ENCODE results near the gene SLC2A4RG. TPM values are rescaled to one million over a fixed set of nuclear protein-coding genes. Genes with fewer than 3 reads are reported as not detected.

SLC2A4RG gene
- total RNA-seq, 4 donors from 2014 or later: 26.0 to 55.9 (median 39.3) TPM

DNA sequence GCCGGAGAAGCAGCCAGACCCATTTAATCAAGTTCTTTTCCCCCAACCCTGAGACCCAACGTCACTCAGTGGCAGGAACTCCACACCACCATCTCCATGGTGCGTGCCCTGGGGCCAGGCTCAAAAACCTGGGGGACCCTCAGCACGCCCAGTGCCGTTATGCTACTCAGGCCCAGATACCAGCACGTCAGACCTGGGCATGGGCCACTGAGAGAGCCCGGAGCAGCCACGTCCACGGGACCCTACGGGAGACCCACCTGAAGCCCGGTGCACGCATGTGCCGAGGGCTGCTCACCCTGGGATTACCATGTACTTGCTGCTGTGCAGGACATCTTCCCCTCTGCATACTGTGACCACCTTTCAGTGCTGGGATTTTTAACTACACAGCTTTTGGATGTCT, 13.8 kb downstream of the SLC2A4RG start:
- H3K4me3 ChIP-seq (replicated peaks in 1 of 3): no peak overlapping the region
- H3K27ac ChIP-seq: no peak overlapping the region
- H3K9me3 ChIP-seq: no peaks in the 10 kb centered on the region
- intact Hi-C loops (cut with DNase I): no loop called here
- H3K4me1 ChIP-seq: peaks cover 9 to 17% of the 10 kb centered on the region in 2 donors
- no peak for TF ChIP-seq POLR2A (IDR thresholded peaks at IDR 0.05)
- TF ChIP-seq, protein P1, sequence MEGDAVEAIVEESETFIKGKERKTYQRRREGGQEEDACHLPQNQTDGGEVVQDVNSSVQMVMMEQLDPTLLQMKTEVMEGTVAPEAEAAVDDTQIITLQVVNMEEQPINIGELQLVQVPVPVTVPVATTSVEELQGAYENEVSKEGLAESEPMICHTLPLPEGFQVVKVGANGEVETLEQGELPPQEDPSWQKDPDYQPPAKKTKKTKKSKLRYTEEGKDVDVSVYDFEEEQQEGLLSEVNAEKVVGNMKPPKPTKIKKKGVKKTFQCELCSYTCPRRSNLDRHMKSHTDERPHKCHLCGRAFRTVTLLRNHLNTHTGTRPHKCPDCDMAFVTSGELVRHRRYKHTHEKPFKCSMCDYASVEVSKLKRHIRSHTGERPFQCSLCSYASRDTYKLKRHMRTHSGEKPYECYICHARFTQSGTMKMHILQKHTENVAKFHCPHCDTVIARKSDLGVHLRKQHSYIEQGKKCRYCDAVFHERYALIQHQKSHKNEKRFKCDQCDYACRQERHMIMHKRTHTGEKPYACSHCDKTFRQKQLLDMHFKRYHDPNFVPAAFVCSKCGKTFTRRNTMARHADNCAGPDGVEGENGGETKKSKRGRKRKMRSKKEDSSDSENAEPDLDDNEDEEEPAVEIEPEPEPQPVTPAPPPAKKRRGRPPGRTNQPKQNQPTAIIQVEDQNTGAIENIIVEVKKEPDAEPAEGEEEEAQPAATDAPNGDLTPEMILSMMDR (IDR thresholded peaks at IDR 0.05): no peak
- no peaks in the 10 kb centered on the region for H3K36me3 ChIP-seq
- H3K27me3 ChIP-seq: no peaks in the 10 kb centered on the region
- DNase-seq: no peak
- 96 to 97% methylated on average over 13 of the region's 13 CpGs for WGBS, 2 donors

DNA sequence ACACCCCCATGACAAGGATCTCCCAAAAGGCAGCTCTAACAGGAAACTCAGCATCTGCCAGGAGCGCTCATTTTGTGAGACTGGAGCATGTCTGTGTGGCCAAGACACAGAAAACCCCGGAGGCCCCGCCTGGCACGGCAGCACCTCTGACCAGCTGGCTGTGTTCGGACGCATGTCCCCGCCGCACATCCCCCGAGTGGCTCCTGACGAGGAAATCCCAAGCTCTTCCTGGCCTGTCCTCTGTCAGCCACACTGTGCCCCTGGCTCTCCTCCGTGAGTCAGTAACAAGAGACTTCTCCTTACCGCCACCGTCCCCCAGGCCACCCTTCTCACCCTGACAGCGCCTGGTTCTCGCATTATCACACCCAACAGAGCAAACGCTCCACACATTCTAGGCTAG, 14.4 kb downstream of the SLC2A4RG start:
- Histone ChIP-seq H3K27me3 (no peaks in the 10 kb centered on the region), H3K4me3 (replicated peaks in 1 of 3) (no peak overlapping the region), H3K27ac (no peak overlapping the region), H3K4me1 (peaks cover 9 to 17% of the 10 kb centered on the region in 2 donors), H3K9me3 (no peaks in the 10 kb centered on the region), H3K36me3 (no peaks in the 10 kb centered on the region)
- DNase-seq: no peak
- TF ChIP-seq POLR2A (IDR thresholded peaks at IDR 0.05): no peak
- TF ChIP-seq, protein P1 (IDR thresholded peaks at IDR 0.05): no peak
- intact Hi-C loops (cut with DNase I): no loop called here
- 87 to 92% methylated on average over 12 to 16 of the region's 16 CpGs for WGBS, 2 donors

DNA sequence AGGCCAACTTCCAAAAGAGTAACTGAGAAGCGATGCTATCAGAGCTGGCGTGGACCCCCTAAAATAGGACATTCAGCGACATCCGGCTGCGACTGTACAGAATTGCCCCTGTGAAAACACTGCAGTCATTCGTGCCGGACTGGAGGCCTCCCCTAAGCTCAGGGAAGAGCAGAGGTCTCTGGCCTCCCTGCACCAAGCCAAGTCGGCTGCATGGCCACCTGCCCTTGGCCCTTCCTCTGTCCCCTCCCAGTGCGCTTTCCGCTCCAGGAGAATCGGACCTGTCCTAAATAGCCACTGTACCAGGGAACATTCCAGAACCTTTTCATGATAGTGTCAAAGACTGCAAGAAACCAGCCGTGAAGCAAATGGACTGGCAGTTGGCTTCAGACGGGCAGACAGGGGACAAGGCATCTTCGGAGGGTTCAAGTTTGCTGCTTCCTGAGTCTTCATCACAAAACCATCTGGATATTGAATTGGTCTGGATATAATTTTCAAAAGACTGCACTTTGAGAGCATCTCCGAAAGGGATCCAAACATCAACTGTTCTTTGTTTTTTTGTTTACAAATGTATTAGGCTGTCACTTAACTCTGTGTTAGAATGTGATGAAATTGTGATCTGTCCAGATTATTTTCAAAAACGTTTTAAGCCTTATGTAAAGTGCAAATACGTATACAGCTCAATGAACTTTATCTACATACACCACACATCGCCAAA, 16.5 kb downstream of the SLC2A4RG start:
- Histone ChIP-seq H3K9me3 (no peaks in the 10 kb centered on the region), H3K27me3 (no peaks in the 10 kb centered on the region), H3K4me3 (replicated peaks in 1 of 3) (no peak overlapping the region), H3K27ac (no peak overlapping the region), H3K36me3 (no peaks in the 10 kb centered on the region), H3K4me1 (peaks cover 9 to 17% of the 10 kb centered on the region in 2 donors)
- no peak for DNase-seq
- no peak for TF ChIP-seq POLR2A (IDR thresholded peaks at IDR 0.05)
- TF ChIP-seq, protein P1 (IDR thresholded peaks at IDR 0.05): no peak
- 81 to 88% methylated on average over 18 of the region's 18 CpGs for WGBS, 2 donors
- intact Hi-C loops (cut with DNase I): no loop called here

DNA sequence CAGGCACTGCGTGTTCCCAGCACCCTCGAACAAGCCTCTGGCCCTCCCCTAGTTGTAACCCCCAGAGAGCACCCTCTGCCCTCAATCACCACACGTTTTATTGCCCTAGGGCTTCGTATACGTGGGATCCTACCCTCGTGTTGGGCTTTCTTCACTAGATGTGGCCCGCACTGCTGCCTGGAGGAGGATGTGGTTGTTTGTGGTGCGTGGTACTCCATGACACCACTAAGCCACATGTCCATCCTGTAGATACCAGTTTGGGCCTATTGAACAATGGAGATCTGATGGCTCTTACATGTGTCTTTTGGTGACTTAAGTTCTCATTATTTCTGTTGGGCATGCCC, 17.0 kb downstream of the SLC2A4RG start:
- peaks cover 9 to 17% of the 10 kb centered on the region in 2 donors for H3K4me1 ChIP-seq
- TF ChIP-seq POLR2A (IDR thresholded peaks at IDR 0.05): no peak
- intact Hi-C loops (cut with DNase I): no loop called here
- WGBS, 2 donors: 78 to 80% methylated on average over 8 of the region's 8 CpGs
- H3K27ac ChIP-seq: no peak overlapping the region
- H3K9me3 ChIP-seq: no peaks in the 10 kb centered on the region
- H3K36me3 ChIP-seq: no peaks in the 10 kb centered on the region
- H3K27me3 ChIP-seq: no peaks in the 10 kb centered on the region
- DNase-seq: no peak
- no peak overlapping the region for H3K4me3 ChIP-seq (replicated peaks in 1 of 3)

DNA sequence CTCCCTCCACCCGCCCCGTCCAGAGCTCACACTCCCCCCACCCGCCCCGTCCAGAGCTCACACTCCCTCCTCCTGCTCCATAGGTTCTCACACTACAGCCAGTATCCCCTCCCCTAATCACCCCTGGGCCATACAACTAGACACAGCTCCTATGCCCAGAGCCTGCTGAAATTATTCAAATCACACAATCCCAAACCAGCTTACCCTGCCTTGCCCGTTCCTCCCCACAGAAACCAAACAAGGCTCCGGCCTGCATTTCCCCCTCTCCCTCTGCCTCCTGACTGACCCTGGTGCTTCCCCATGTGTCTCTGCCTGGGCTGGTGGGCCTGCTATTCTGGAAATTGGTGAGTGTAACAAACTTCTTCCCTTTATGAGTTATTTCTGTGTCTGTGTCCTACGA, 18.6 kb downstream of the SLC2A4RG start:
- 92% methylated on average over 3 to 4 of the region's 7 CpGs for WGBS, 2 donors
- Histone ChIP-seq H3K27ac (no peak overlapping the region), H3K4me1 (peaks cover 0 to 3% of the 10 kb centered on the region in 2 donors), H3K36me3 (no peaks in the 10 kb centered on the region), H3K27me3 (no peaks in the 10 kb centered on the region), H3K9me3 (no peaks in the 10 kb centered on the region), H3K4me3 (replicated peaks in 1 of 3) (no peak overlapping the region)
- intact Hi-C loops (cut with DNase I): no loop called here
- DNase-seq: no peak
- no peak for TF ChIP-seq POLR2A (IDR thresholded peaks at IDR 0.05)

DNA sequence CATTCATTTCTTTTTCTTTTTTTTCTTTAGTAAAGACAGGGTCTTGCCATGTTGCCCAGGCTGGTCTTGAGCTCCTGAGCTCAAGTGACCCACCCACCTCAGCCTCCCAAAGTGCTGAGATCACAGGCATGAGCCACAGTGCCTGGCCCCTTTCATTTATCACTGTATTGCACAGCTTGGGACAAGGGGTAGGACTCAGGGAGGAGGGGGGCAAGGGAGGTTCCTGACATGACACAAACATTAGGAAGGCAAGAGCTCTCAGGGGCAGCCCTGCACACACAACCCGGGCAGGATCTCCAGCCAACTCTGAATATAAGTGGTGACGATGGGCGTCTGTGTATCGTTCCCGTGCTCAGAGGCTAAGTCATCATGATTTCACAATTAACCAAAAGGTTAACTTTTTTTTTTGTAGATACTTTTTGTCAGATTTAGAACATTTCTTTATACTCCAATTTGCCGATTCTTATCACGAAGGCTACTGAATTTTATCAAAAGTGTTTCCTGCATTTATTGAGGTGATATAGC, 19.9 kb downstream of the SLC2A4RG start:
- TF ChIP-seq POLR2A (IDR thresholded peaks at IDR 0.05): no peak
- TF ChIP-seq, protein P1 (IDR thresholded peaks at IDR 0.05): no peak
- H3K27me3 ChIP-seq: no peaks in the 10 kb centered on the region
- H3K36me3 ChIP-seq: no peaks in the 10 kb centered on the region
- intact Hi-C loops (cut with DNase I): no loop called here
- DNase-seq: no peak
- WGBS, 2 donors: 88 to 89% methylated on average over 7 of the region's 7 CpGs
- H3K4me1 ChIP-seq: no peaks in the 10 kb centered on the region
- H3K27ac ChIP-seq: no peak overlapping the region
- no peak overlapping the region for H3K4me3 ChIP-seq (replicated peaks in 1 of 3)
- no peaks in the 10 kb centered on the region for H3K9me3 ChIP-seq
